Prostate gland (tissue), 2 donors: ENCODE results near the gene ZNRF2. TPM values are rescaled to one million over a fixed set of nuclear protein-coding genes. Genes with fewer than 3 reads are reported as not detected.

Experiments
- DNase-seq: peaks from one replicate; pipeline ENCODE4 v3.0.0-alpha.2; 2019; ENCODE audit warnings: low spot score
- H3K27ac ChIP-seq, 2 donors: fragments of 200-600 bp; sonication (generic); 2 replicates each; pipeline ENCODE4 v1.5.1; 2017 to 2019
- H3K27me3 ChIP-seq: fragments of 200-600 bp; sonication (generic); replicated peaks from 2 replicates; pipeline ENCODE4 v1.5.1; 2019; ENCODE audit not compliant: insufficient read depth
- H3K36me3 ChIP-seq, 2 donors: fragments of 200-600 bp; sonication (generic); 1 replicate in 1 of 2; 2 replicates in 1 of 2; pipeline versions ENCODE4 v1.5.1 to v1.8.1; 2017 to 2019
- H3K4me1 ChIP-seq: fragments of 200-600 bp; sonication (generic); replicated peaks from 2 replicates; pipeline ENCODE4 v1.5.1; 2019
- H3K4me3 ChIP-seq, 2 donors: fragments of 200-600 bp; sonication (generic); 2 replicates each; pipeline ENCODE4 v1.5.1; 2017 to 2019
- H3K9me3 ChIP-seq: fragments of 200-600 bp; sonication (generic); 2 replicates; pipeline ENCODE4 v1.5.1; 2017
- CTCF ChIP-seq, 4 experiments: fragments of 200-600 bp in 2 of 4; fragments of 450-650 bp in 2 of 4; sonication (generic) in 2 of 4; IDR thresholded peaks; 1 replicate in 3 of 4; 2 replicates in 1 of 4; pipeline ENCODE4 v1.5.1; 2016 to 2019; ENCODE audit warnings: antibody characterized with exemption in 4 of 4, mild to moderate bottlenecking in 2 of 4, moderate library complexity in 2 of 4
- POLR2A ChIP-seq: fragments of 450-650 bp; IDR thresholded peaks from one replicate; pipeline ENCODE4 v1.6.1; 2016; ENCODE audit warnings: antibody characterized with exemption, mild to moderate bottlenecking
- POLR2AphosphoS5 ChIP-seq: sonication (generic); formaldehyde crosslinking; IDR thresholded peaks from one replicate; pipeline ENCODE4 v1.6.1; 2017; ENCODE audit warnings: antibody characterized with exemption
- WGBS: methylation state at CpG from one replicate; pipeline ENCODE4 v1.1.5; 2018; 5-methylcytosine and 5-hydroxymethylcytosine counted together
- intact Hi-C: fragments of 100-400 bp; cut with DNase I; formaldehyde crosslinking; loops from one replicate; pipeline ENCODE4 v1.14.2; 2022
- total RNA-seq, 2 donors: library from RNA; depleted of rRNA; stranded (reverse); fragments of >200 nt; gene quantifications; one replicate each; pipeline ENCODE4 v1.1.0, GENCODE V29; 2016

ZNRF2 gene
- total RNA-seq, 2 donors from 2014 or later = 23.0 to 35.2 TPM

- peak overlapping the region; percentile 39 to 71 for H3K27ac ChIP-seq
- H3K4me1 ChIP-seq = peaks cover 4% of the 10 kb centered on the region
- no peaks in the 10 kb centered on the region for H3K9me3 ChIP-seq
- whole genome bisulfite sequencing = 23% methylated on average over 8 of the region's 8 CpGs
- H3K27me3 ChIP-seq = no peaks in the 10 kb centered on the region
- intact Hi-C loops = no loop called here
- H3K36me3 ChIP-seq = no peaks in the 10 kb centered on the region
- no peak for DNase-seq
- TF ChIP-seq POLR2A (no peak), CTCF (IDR thresholded peaks at IDR 0.05) (no peak), POLR2AphosphoS5 (no peak)
- H3K4me3 ChIP-seq = peak overlapping the region in 1 of 2 donors; percentile 0
These were observed 36.9 kb downstream of the ZNRF2 start for GRCh38 chr7:30321089-30321881.

- 27% methylated on average over 2 of the region's 2 CpGs for WGBS
- peaks cover 4% of the 10 kb centered on the region for H3K4me1 ChIP-seq
- DNase-seq = no peak
- H3K36me3 ChIP-seq = no peaks in the 10 kb centered on the region
- H3K9me3 ChIP-seq = no peaks in the 10 kb centered on the region
- TF ChIP-seq POLR2A = no peak
- TF ChIP-seq CTCF (IDR thresholded peaks at IDR 0.05) = no peak
- no peak for TF ChIP-seq POLR2AphosphoS5
- H3K4me3 ChIP-seq = peak overlapping the region in 1 of 2 donors; percentile 0
- no peaks in the 10 kb centered on the region for H3K27me3 ChIP-seq
- intact Hi-C loops = no loop called here
- H3K27ac ChIP-seq = peak overlapping the region; percentile 39 to 71
These were observed 37.4 kb downstream of the ZNRF2 start for GRCh38 chr7:30321882-30322192.

GRCh38 chr7:30322271-30323005 lies 38.0 kb downstream of the ZNRF2 start:
- TF ChIP-seq POLR2AphosphoS5 (peak; percentile 5), POLR2A (no peak)
- peak; percentile 16 for DNase-seq
- WGBS = 43% methylated on average over 4 of the region's 4 CpGs
- Histone ChIP-seq H3K27me3 (no peaks in the 10 kb centered on the region), H3K36me3 (no peaks in the 10 kb centered on the region), H3K9me3 (no peaks in the 10 kb centered on the region), H3K4me3 (no peak overlapping the region), H3K27ac (peak overlapping the region; percentile 34 to 71), H3K4me1 (peaks cover 4% of the 10 kb centered on the region)
- intact Hi-C loops = no loop called here

GRCh38 chr7:30323006-30323355 lies 38.6 kb downstream of the ZNRF2 start:
- Histone ChIP-seq H3K27me3 (no peaks in the 10 kb centered on the region), H3K4me1 (peaks cover 4% of the 10 kb centered on the region), H3K27ac (peak overlapping the region; percentile 34 to 71), H3K4me3 (no peak overlapping the region), H3K9me3 (no peaks in the 10 kb centered on the region), H3K36me3 (no peaks in the 10 kb centered on the region)
- TF ChIP-seq POLR2A (no peak), POLR2AphosphoS5 (peak; percentile 7), CTCF (IDR thresholded peaks at IDR 0.05) (no peak)
- DNase-seq = no peak
- intact Hi-C loops = no loop called here
- 24% methylated on average over 2 of the region's 2 CpGs for WGBS

GRCh38 chr7:30327813-30328212 lies 43.4 kb downstream of the ZNRF2 start:
- Histone ChIP-seq H3K9me3 (no peaks in the 10 kb centered on the region), H3K27me3 (no peaks in the 10 kb centered on the region), H3K4me1 (peaks cover 1% of the 10 kb centered on the region), H3K4me3 (no peak overlapping the region), H3K36me3 (no peaks in the 10 kb centered on the region), H3K27ac (no peak overlapping the region)
- TF ChIP-seq CTCF (IDR thresholded peaks at IDR 0.05) (no peak), POLR2AphosphoS5 (no peak), POLR2A (no peak)
- intact Hi-C loops = no loop called here
- 11% methylated on average over 1 of the region's 1 CpG for WGBS
- no peak for DNase-seq
